Caco-2 (cell line): Measurements from ENCODE around the gene PRSS38. TPM values are rescaled to one million over a fixed set of nuclear protein-coding genes. Genes with fewer than 3 reads are reported as not detected.

Experiments used
- Bru-seq: library from RNA; stranded (reverse); fragments of 400-500 nt; gene quantifications from one replicate; lab custom pipeline; 2021; lab: Mats Ljungman, UMichigan
- BruChase-seq, 2 experiments: library from RNA; stranded (reverse); fragments of 400-500 nt; gene quantifications; one replicate each; lab custom pipeline; 2021; lab: Mats Ljungman, UMichigan
- BruUV-seq: library from RNA; stranded (reverse); fragments of 400-500 nt; replicated peaks from 2 replicates; lab custom pipeline; 2021; lab: Mats Ljungman, UMichigan
- CTCF ChIA-PET: fragments of 300-600 bp; sonication (Branson Sonifier 250); formaldehyde crosslinking; loops from one replicate; lab custom pipeline; 2022; ENCODE audit warnings: antibody characterized with exemption; lab: Charles Lee
- POLR2A ChIA-PET: fragments of 300-600 bp; sonication (Branson Sonifier 250); formaldehyde crosslinking; loops from one replicate; lab custom pipeline; 2022; ENCODE audit warnings: antibody characterized with exemption; lab: Charles Lee
- DNase-seq, 2 experiments: peaks; one replicate each; pipeline versions ENCODE4 v3.0.0 to v3.0.0-alpha.2; 2020 to 2022
- H3K27me3 ChIP-seq: replicated peaks from 2 replicates; pipeline ENCODE4 v1.6.0; 2011; ENCODE audit warnings: low read length; ENCODE audit not compliant: control insufficient read depth, insufficient read depth
- H3K36me3 ChIP-seq: 2 replicates; pipeline ENCODE4 v1.5.1; 2011; ENCODE audit warnings: low read length; ENCODE audit not compliant: control insufficient read depth, insufficient read depth
- H3K4me1 ChIP-seq: fragments of 250-450 bp; sonication (Bioruptor Pico); 2 replicates; pipeline ENCODE4 v1.5.1; 2020; ENCODE audit warnings: mild to moderate bottlenecking
- H3K4me3 ChIP-seq: 2 replicates; pipeline ENCODE4 v1.5.1; 2011; ENCODE audit warnings: low read depth, mild to moderate bottlenecking, control low read depth, low read length
- H3K9me3 ChIP-seq: fragments of 250-450 bp; sonication (Bioruptor Pico); 2 replicates; pipeline ENCODE4 v1.5.1; 2020; ENCODE audit warnings: mild to moderate bottlenecking, moderate library complexity
- H3K27ac Mint-ChIP-seq: one replicate; pipeline ENCODE4 v1.8.0; 2022; ENCODE audit warnings: mixed read lengths; ENCODE audit not compliant: unreplicated experiment
- H3K27me3 Mint-ChIP-seq: one replicate; pipeline ENCODE4 v1.8.0; 2022; ENCODE audit warnings: mixed read lengths; ENCODE audit not compliant: insufficient read depth, unreplicated experiment
- H3K36me3 Mint-ChIP-seq: one replicate; pipeline ENCODE4 v1.8.0; 2022; ENCODE audit warnings: mild to moderate bottlenecking, mixed read lengths; ENCODE audit not compliant: insufficient read depth, unreplicated experiment
- H3K4me1 Mint-ChIP-seq: one replicate; pipeline ENCODE4 v1.8.0; 2022; ENCODE audit warnings: low read depth, mixed read lengths; ENCODE audit not compliant: unreplicated experiment
- H3K4me3 Mint-ChIP-seq: one replicate; pipeline ENCODE4 v1.8.0; 2022; ENCODE audit warnings: mild to moderate bottlenecking, moderate library complexity, mixed read lengths; ENCODE audit not compliant: unreplicated experiment
- H3K9me3 Mint-ChIP-seq: one replicate; pipeline ENCODE4 v1.8.0; 2022; ENCODE audit warnings: mixed read lengths; ENCODE audit not compliant: unreplicated experiment
- intact Hi-C: fragments of 100-400 bp; cut with micrococcal nuclease; formaldehyde crosslinking; loops from one replicate; pipeline ENCODE4 v1.10.0; 2022; ENCODE audit not compliant: unreplicated experiment
- long read RNA-seq: library from polyadenylated mRNA; stranded (forward); transcript quantifications from one replicate; pipeline ENCODE4 v2.0.0, GENCODE V29; 2022
- total RNA-seq: library from RNA; stranded (reverse); gene quantifications from 2 replicates; pipeline ENCODE4 v1.2.3, GENCODE V29; 2022
- TF ChIP-seq, protein P1 (sequence below), 2 experiments: fragments of 200-600 bp in 1 of 2; IDR thresholded peaks; 1 replicate in 1 of 2; 2 replicates in 1 of 2; pipeline versions ENCODE4 v1.5.1 to v1.8.0; 2011 to 2022; ENCODE audit warnings: antibody characterized with exemption in 1 of 2, control low read depth in 1 of 2, inconsistent platforms in 1 of 2, low read depth in 1 of 2, low read length in 1 of 2, mild to moderate bottlenecking in 1 of 2, moderate library complexity in 1 of 2; ENCODE audit not compliant: insufficient read depth in 1 of 2, severe bottlenecking in 1 of 2, unreplicated experiment in 1 of 2

Gene PRSS38
- total RNA-seq = not detected in 2 replicates
- not detected for Bru-seq, nascent RNA
- not detected for BruChase-seq, experiment 1, labeled RNA remaining after a 2-hour chase
- not detected for BruChase-seq, experiment 2, labeled RNA remaining after a 6-hour chase
- long read RNA-seq = 0 reads

DNA sequence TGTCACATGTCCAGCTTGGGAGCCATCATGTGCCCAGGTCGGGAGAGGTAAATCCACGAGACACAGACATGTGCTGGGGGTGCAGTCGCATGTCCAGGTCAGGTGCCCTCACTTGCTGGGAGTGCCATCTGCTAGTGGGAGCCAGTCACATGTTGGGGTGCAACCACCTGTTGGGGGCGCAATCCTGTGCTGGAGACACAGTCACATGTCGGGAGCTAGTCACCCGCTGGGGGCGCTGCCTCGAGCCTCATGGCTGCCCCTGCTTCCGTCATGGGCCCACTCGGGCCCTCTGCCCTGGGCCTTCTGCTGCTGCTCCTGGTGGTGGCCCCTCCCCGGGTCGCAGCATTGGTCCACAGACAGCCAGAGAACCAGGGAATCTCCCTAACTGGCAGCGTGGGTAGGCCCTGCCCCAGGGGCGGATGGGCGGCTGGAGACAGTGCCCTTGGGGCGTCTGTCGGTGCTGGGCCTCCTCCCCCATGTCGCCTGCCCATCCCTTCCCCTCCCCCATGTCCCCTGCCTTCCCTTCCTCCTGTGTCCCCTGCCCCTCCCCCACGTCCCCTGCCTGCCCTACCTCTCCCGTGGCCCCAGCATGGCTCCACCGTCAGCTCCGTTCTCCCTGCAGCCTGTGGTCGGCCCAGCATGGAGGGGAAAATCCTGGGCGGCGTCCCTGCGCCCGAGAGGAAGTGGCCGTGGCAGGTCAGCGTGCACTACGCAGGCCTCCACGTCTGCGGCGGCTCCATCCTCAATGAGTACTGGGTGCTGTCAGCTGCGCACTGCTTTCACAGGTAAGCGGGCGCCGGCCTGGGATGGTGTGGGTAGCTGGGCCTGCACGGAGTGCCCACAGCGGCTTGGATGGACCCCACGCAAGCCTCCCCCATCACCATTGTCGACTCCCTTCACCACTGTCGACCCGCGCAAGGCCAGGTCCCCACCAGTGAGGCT lies at the start of gene PRSS38:
Gene PRSS38, plus strand, starts transcription at position 208 of the 942 bp plus-strand sequence. Its CDS starts 42 bp downstream, at position 250.
- Mint-ChIP-seq H3K27me3 (no peaks in the 10 kb centered on the region), H3K9me3 (peaks cover 14% of the 10 kb centered on the region), H3K36me3 (no peaks in the 10 kb centered on the region), H3K4me1 (no peaks in the 10 kb centered on the region), H3K27ac (no peak within 1 kb of the TSS), H3K4me3 (no peak within 1 kb of the TSS)
- no peak within 1 kb of the TSS for H3K4me3 ChIP-seq
- TF ChIP-seq, protein P1, sequence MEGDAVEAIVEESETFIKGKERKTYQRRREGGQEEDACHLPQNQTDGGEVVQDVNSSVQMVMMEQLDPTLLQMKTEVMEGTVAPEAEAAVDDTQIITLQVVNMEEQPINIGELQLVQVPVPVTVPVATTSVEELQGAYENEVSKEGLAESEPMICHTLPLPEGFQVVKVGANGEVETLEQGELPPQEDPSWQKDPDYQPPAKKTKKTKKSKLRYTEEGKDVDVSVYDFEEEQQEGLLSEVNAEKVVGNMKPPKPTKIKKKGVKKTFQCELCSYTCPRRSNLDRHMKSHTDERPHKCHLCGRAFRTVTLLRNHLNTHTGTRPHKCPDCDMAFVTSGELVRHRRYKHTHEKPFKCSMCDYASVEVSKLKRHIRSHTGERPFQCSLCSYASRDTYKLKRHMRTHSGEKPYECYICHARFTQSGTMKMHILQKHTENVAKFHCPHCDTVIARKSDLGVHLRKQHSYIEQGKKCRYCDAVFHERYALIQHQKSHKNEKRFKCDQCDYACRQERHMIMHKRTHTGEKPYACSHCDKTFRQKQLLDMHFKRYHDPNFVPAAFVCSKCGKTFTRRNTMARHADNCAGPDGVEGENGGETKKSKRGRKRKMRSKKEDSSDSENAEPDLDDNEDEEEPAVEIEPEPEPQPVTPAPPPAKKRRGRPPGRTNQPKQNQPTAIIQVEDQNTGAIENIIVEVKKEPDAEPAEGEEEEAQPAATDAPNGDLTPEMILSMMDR (IDR thresholded peaks at IDR 0.05; ENCODE audit: insufficient read depth in 1 of 2, low read depth in 1 of 2, low read length in 1 of 2, severe bottlenecking in 1 of 2, unreplicated experiment in 1 of 2) = no peak
- no peaks in the 10 kb centered on the region for H3K4me1 ChIP-seq
- no peaks in the 10 kb centered on the region for H3K36me3 ChIP-seq
- POLR2A ChIA-PET = no interaction called here
- BruUV-seq = no TSS peak
- DNase-seq = no peak
- H3K27me3 ChIP-seq = no peaks in the 10 kb centered on the region
- CTCF ChIA-PET = no interaction called here
- H3K9me3 ChIP-seq = peaks cover 25% of the 10 kb centered on the region
- intact Hi-C loops = no loop called here

DNA sequence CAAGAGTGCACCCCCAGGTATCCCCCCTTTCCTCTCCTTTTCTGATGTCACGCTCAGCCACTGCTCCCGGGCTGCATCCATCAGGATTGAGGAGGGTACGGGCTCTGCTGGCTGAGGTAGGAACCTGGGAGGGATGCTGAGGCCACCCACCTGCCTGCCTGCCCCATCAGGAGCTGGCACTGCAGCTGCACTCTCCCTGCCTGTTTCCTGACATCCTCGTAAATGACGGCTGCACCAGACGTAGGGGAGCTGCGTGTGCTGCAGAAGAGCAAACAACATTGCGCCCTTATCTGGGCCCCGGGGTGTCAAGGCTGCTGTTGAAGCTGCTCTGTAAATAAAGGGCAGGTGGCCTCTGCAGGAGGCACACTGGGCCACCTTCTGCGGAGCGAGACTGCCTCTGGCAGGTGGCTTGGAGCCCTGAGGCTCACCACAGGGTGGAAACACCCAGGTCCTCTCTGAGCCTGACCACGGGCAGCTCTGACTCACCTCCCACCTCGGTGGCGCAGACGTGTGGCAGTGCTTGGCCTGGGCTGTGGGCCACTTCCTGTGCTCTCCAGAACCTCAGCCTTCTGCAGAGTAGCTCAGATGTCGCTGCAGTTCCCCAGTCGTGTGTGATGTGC lies 49.4 kb upstream of the PRSS38 start:
- no peak overlapping the region for H3K27ac Mint-ChIP-seq
- no peak for DNase-seq
- 0 out of 2 replicates have a peak, but pooled peaks cover 5% of the 10 kb centered on the region for H3K4me1 ChIP-seq
- intact Hi-C loops = no loop called here
- BruUV-seq = no TSS peak
- H3K36me3 ChIP-seq = no peaks in the 10 kb centered on the region; the same call in none of the 2 replicates
- no peaks in the 10 kb centered on the region for H3K9me3 Mint-ChIP-seq
- no peaks in the 10 kb centered on the region for H3K4me1 Mint-ChIP-seq
- TF ChIP-seq, protein P1 (IDR thresholded peaks at IDR 0.05; ENCODE audit: insufficient read depth in 1 of 2, low read depth in 1 of 2, low read length in 1 of 2, severe bottlenecking in 1 of 2, unreplicated experiment in 1 of 2) = no peak
- no peaks in the 10 kb centered on the region for H3K27me3 ChIP-seq
- peaks cover 27% of the 10 kb centered on the region for H3K36me3 Mint-ChIP-seq
- POLR2A ChIA-PET = no interaction called here
- no peaks in the 10 kb centered on the region for H3K27me3 Mint-ChIP-seq
- H3K4me3 ChIP-seq = no peak overlapping the region
- no peaks in the 10 kb centered on the region for H3K9me3 ChIP-seq
- CTCF ChIA-PET = interaction anchor here (0.6 to 0.7 kb wide), 2 partner anchors 21 to 185 kb away, joined by 4 read pairs; no protein-coding TSS in a partner anchor
- H3K4me3 Mint-ChIP-seq = no peak overlapping the region
